HG02973 (cell line): ENCODE measurements around the gene KCTD17.

Experiments used
- ATAC-seq: cut with Tn5 transposase; IDR thresholded peaks from one replicate; pipeline ENCODE4 v1.9.1; 2021; ENCODE audit warnings: moderate library complexity; ENCODE audit not compliant: unreplicated experiment

The KCTD17 gene

DNA sequence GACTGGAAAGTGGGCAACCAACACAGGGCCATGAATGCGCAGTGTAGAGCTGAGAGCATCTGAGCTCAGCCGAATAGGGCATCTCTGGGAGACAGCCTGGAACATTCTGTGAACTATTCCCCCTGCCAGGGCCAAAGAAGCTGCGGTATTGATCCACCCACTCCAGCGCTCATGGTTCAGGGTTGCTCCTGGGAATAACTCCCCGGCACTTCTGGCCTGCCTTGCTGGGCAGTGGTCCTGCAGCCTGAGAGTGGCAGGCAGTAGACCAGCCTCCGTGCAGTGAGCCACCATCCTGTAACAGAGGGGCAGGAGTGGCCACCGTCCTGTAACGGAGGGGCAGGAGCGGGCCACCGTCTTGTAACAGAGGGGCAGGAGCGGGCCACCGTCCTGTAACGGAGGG, 45.8 kb downstream of the KCTD17 start:
- no peak for ATAC-seq

GRCh38 chr22:37098976-37099591, 47.5 kb downstream of the KCTD17 start:
- ATAC-seq: no peak

DNA sequence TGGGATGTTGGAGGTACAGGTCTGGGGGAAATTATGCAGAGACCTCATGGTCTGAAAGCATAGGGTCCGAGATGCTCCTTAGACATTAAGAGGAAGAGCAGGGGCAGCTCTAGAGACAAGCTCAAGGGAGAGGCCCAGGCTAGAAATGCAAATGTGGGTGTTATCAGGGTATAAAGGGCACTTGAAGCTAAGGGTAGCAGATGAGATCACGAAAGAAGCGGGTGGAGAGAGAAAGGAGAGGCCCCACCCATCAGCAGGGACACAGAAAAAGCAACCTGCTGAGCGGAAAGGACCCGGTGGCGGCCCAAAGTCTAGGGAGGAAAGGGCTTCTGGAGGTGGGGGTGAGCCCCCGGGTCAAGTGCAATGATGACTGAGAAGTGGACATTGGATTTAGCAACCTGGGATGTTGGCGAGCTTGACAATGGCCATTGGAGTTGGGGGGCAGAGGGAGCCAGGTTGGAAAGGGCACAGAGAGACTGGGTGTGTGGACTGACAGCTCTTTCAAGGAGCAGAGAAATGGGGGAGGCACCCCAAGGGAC, 49.1 kb downstream of the KCTD17 start:
- no peak for ATAC-seq

DNA sequence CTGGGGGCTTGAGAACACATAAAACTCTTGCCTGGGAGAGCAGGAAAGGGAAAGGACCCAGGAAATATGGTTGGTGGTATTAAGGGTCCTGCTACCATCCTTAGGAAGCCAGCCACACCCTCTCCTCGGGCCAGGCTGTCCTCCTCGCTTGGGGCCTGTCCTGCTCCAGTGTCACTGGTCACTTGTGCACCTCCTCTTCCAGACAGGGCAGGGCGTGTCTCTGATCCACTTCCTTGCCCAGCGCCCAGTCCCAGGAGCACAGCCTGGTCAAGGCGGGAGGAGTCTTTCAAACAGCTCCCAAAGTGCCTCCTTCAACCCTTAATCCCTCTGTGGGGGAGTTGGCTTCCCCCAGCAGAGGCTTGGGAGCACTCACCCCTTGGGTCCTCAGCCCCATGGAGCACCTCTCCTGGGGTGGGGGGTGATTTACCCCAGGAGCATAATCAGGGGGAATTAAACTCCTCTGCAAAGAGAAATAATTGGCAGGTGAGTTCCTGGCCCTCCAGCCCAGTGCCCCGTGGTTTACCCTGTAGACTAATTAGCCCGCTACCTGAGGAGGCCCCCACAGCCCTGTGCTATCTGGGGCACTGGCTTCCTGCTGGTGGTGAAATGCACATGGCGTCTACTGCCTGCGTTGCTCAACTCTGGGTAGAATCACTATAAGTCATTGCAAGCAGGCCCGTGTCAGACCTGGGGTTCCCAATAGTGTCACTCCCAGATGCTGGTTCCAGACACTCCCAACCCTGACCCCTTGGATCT, 49.9 kb downstream of the KCTD17 start:
- ATAC-seq: no peak

GRCh38 chr22:37103151-37103550, 51.6 kb downstream of the KCTD17 start:
- no peak for ATAC-seq

- ATAC-seq: no peak
These were observed 52.3 kb downstream of the KCTD17 start for GRCh38 chr22:37103656-37104452.

DNA sequence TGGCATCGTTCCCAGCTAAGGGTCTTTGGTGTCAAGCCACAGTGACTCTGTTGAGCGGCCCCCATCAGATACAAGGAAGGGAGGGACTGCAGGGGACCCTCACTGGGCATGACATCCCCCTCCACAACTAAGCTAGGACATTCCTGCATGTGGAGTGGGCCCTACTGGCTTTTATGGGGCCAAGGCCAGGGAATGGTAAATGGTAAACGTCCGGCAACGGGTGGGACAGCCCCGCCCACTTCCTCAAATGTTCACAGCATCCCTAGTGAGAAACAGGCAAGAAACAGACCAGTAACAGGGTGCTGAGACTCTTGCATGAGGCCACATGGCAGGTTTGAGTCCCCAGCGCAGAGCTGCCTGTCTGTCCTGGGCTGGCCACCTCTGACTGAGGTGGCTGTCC, 53.6 kb downstream of the KCTD17 start:
- no peak for ATAC-seq

DNA sequence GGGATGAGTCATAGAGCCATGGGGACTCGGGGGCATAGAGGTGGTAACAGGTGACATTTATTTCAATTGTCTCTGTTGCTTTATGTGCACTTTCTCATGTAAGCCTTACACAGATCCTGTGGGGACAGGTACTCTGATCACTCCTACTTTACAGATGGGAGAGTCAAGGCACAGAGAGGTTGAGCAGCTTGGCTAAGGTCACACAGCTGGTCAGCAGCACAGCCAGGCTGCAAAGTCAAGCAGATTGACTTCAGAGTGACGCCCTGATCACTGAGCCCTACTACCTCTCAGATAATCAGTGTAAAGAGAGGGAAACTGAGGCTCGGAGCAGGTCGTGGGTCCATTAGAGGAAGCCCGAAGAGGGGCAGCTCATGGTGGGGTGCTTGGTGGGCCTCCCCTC, 54.4 kb downstream of the KCTD17 start:
- ATAC-seq: no peak

DNA sequence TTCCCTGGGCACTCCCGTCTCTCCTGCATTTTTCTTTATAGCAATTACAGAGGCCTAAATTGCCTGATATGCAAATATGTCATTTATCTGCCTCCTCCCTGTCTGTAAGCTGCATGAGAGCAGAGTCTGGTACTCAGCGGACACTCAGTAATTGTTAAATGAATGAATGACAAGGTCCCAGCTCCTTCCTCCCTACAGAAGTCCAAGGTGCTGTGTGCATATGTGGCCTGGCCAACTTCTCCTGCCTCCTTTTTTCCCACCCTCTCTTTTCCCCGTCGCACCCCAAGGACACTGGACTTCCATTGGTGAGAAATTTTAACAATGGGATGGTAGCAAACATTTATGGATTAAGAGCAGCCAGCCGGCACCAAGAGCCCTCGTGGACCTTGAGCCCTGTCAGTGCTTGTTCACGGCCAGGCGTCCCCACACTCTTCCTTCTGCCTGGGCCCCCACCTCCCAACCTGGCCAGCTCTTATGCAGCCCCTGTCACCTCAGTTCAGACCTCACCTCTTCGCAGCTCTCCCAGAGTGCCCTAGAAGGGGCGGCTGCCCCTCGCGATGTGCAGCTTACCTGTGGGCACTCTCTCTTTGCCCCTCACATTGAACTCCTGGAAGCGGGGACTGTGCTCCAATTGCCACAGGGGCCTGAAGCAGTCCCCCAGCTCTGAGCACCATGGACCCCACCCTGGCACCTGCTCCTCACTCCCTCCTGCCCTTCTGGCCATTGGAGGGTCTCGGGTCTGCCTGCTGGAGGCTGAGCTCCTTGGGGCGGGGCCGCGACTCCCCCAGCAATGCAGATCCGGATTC, 56.5 kb downstream of the KCTD17 start:
- no peak for ATAC-seq

DNA sequence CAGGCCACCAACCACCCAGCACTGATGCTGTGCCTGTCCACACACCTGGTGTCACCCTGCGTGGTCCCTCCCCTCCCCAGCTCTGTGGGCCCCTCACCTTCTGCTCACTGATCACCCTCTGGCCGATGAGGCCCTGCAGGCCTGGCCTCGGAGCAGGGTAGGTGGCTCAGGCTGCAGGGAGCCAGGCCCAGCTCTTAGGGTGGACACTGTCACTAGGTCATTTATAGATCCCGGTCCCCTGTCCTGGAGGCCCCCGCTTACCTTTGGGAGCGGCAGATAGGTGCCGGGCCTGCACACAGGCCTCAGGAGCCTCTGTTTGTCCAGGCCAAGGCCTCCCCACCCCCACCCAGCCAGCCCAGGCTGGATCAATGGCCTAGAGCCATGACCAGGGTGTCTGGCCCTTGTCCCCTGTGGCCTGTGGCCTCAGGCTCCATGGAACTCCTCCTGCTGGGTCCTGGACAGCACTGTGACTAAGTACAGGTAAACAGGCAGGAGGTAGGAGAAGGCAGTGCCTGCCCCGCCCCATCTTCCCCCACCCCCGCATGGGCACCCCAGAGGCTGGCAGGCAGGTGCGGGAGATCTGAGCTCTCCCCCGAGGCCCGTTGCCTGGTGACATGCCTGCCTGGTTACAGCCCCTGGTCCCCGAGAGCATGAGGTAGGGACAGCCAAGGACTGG, 57.8 kb downstream of the KCTD17 start, which contains the start of gene TMPRSS6:
Gene TMPRSS6 (minus strand): TSS at position 472 of the 676 bp plus-strand sequence. CDS start 6,296 bp downstream, outside the sequence.
- ATAC-seq: no peak

- no peak for ATAC-seq
These were observed 59.7 kb downstream of the KCTD17 start for GRCh38 chr22:37111156-37111717.

DNA sequence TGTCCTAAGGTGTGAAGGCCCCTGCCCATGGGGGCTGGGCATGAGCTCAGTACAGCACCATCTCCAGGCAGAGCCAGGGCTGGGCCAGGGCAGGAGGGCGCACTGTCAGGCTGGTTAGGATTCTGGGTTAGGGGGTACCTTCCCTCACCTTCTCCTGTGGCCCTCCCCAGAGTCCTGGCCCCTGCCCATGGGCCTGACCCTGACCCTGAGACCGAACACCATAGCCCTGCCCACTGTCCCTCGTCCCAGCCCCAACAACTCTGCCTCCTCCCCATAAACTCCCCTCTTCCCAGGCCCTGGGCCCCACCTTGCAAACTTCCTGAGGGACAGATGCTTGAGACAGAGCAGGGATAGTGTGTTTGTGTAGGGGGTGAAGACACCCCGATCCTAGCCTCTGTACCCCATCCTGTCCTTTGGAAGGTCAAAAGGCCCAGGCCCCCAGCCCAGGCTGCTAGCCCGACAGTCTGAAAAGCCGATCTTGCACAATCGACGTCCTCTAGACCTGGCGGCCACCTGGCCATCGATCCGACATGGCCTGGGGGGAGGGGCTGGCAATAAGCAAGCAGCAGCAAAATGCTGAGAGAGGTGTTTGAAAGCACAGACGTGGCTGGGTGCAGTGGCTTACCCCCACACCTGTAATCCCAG, 60.7 kb downstream of the KCTD17 start:
- no peak for ATAC-seq
